ENCODE data around the gene MAST4. TPM values are rescaled to one million over a fixed set of nuclear protein-coding genes. Genes with fewer than 3 reads are reported as not detected.

The MAST4 gene
- total and polyA plus RNA-seq, 2 of the 8 experiments (the other 6 are each of a cell fraction or from before 2014, with no cell fraction given): 1.5 to 2.6 TPM

GRCh38 chr5:67166460-67167285 is 570.5 kb downstream of the MAST4 start:
- peaks cover 0 to 13% (median 6%) of the 10 kb centered on the region in 4 experiments; a peak in 3 of 7 replicates for H3K4me1 ChIP-seq (replicated peaks in 1 of 4; ENCODE audit: control insufficient read depth in 3 of 4, insufficient read depth in 4 of 4, low read length in 3 of 4)
- no peak for DNase-seq (ENCODE audit: low read depth in 1 of 2, low spot score in 2 of 2)

More at GRCh38 chr5:67166460-67167285, 570.5 kb downstream of the MAST4 start:
- H3K4me2 ChIP-seq (ENCODE audit: insufficient read depth in 1 of 2, low read depth in 2 of 2, low read length in 2 of 2): peak overlapping the region; percentile 37 to 57; a peak in 3 of 4 replicates
- H4K8ac ChIP-seq (ENCODE audit: extremely low read depth, insufficient read depth, low read length): peak overlapping the region; percentile 94; the same call in 1 of the 2 replicates
- no peak overlapping the region for H2BK120ac ChIP-seq (replicated peaks; ENCODE audit: low read depth, low read length)
- H4K91ac ChIP-seq (replicated peaks; ENCODE audit: insufficient read length, low read length): peak overlapping the region; percentile 56
- H3K23ac ChIP-seq (ENCODE audit: insufficient read length): no peak overlapping the region
- peak overlapping the region; percentile 1 for H3K4ac ChIP-seq (replicated peaks; ENCODE audit: insufficient read length, low read depth, low read length)
- no peaks in the 10 kb centered on the region for H3K79me1 ChIP-seq (ENCODE audit: low read depth, low read length)
- no peak overlapping the region for H2AK5ac ChIP-seq (ENCODE audit: low read depth, low read length)
- H4K20me1 ChIP-seq (replicated peaks in 1 of 2; ENCODE audit: control insufficient read depth in 1 of 2, insufficient read depth in 2 of 2, low read length in 2 of 2): no peaks in the 10 kb centered on the region
- no peak overlapping the region for H2BK20ac ChIP-seq (ENCODE audit: low read length)
- H4K5ac ChIP-seq (ENCODE audit: insufficient read length, low read depth, low read length): peak overlapping the region; percentile 16
- peak overlapping the region; percentile 61; the same call in 1 of the 2 replicates for H2BK15ac ChIP-seq (ENCODE audit: low read length)
- H2AFZ ChIP-seq (ENCODE audit: low read length): peak overlapping the region; percentile 36; the same call in 1 of the 2 replicates
- CTCF ChIA-PET (ENCODE audit: partially characterized antibody): interaction anchor here (0.5 to 5.3 kb wide), 27 partner anchors 10 to 1982 kb away, joined by 3 to 50 read pairs (median 4); no protein-coding TSS in a partner anchor
- no peak for FAIRE-seq
- H2BK12ac ChIP-seq (ENCODE audit: low read depth, low read length): no peak overlapping the region; the same call in 1 of the 2 replicates
- H3K4me3 ChIP-seq (ENCODE audit: extremely low read depth in 1 of 4, insufficient read depth in 2 of 4, low read depth in 3 of 4, low read length in 4 of 4): peak overlapping the region in 1 of 4 experiments; percentile 41; a peak in 2 of 8 replicates
- H3K79me2 ChIP-seq (ENCODE audit: control insufficient read depth in 1 of 2, insufficient read depth in 2 of 2, low read length in 2 of 2): no peaks in the 10 kb centered on the region
- no peak overlapping the region; the same call in 1 of the 2 replicates for H3K27ac ChIP-seq (ENCODE audit: low read depth, low read length)
- 59% methylated on average over 23 of the region's 31 CpGs; no CpG with 5 or more reads in 1 of the 2 experiments for WGBS, 2 experiments (ENCODE audit: extremely low coverage in 1 of 2, insufficient coverage in 1 of 2, insufficient read length in 1 of 2, insufficient replicate concordance in 2 of 2, low coverage in 1 of 2, low lambda C conversion rate in 2 of 2, missing lambda C conversion rate in 1 of 2)
- H3K56ac ChIP-seq (replicated peaks; ENCODE audit: insufficient read length, low read depth, low read length): peak overlapping the region; percentile 40
- POLR2A ChIA-PET (ENCODE audit: partially characterized antibody): interaction anchor here (1.0 to 1.8 kb wide), 3 partner anchors 10 to 41 kb away, joined by 3 to 4 read pairs (median 4); no protein-coding TSS in a partner anchor
- peaks cover 6% of the 10 kb centered on the region; the same call in 1 of the 2 replicates for H3K23me2 ChIP-seq (ENCODE audit: low read depth, low read length)
- H3K14ac ChIP-seq (ENCODE audit: insufficient read length): no peak overlapping the region
- no peaks in the 10 kb centered on the region for H3K27me3 ChIP-seq (replicated peaks in 1 of 4; ENCODE audit: control insufficient read depth in 3 of 4, extremely low read depth in 1 of 4, insufficient read depth in 3 of 4, low read length in 3 of 4)
- H3K9ac ChIP-seq (replicated peaks in 1 of 4; ENCODE audit: extremely low read depth in 1 of 4, low read depth in 3 of 4, low read length in 3 of 4): peak overlapping the region in 3 of 4 experiments; percentile 31 to 42 (median 39); a peak in 4 of 7 replicates
- H3K18ac ChIP-seq (ENCODE audit: extremely low read depth, low read length): peak overlapping the region; percentile 89
- H3K9me3 ChIP-seq (ENCODE audit: insufficient read depth in 2 of 2, low read depth in 1 of 2, low read length in 1 of 2): no peaks in the 10 kb centered on the region
- H3K36me3 ChIP-seq (ENCODE audit: control insufficient read depth in 2 of 4, insufficient read depth in 4 of 4, low read length in 3 of 4): no peaks in the 10 kb centered on the region
- H2BK5ac ChIP-seq (ENCODE audit: low read depth, low read length): peak overlapping the region; percentile 62

Data from H1 (cell line).